ENCODE measurements around the gene PPP2R5E.
"Not testable (repeated sequence)": the region's sequence is repeated elsewhere in the genome, so short reads cannot be mapped to it uniquely, and the experiment has no call there.

PPP2R5E gene
- 45.8 reads per million, percentile 66 among the genes with 10 or more reads in this experiment for total RNA-seq

DNA sequence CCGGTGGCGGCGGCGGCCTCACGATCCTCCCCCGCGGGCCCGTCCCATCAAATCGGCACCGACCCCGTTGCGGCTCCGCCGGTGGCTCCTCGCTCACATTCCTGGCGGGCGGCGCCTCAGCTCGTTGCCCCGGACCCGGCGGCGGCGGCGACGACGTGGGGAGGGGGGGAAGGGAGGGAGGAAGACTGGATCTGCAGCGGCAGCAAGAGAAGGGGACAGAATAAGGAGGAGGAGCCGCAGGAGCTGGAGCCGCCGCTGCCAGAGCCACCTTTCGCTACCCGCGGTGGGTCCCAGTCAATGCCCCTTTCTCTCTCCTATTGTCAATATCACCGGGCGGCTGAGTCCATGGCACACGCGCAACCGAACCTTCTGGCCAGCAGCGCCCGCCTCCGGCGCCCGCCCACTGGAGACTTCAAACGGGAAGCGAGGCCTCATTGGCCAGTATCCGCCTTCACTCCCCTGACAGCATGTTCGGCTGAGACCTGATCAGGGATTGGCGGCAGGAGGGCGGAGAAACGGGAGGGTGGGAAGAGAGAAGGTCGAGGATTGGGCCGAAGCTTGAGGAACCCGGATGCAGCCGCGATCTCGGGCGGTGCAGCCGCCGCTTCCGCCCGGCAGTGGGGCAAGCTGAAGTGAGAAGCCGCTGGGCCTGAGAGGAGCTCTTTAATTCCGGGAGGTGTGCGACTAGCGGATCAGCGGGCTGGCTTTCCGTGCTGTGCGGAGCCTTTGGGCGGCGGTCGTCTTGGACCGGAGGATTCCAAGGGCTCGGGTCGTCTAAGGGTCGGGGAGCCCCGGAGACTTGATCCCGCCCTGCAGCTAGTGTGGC lies at the start of gene PPP2R5E:
TSS of gene PPP2R5E (minus strand) at position 378 of the 826 bp plus-strand sequence. CDS start 3,692 bp downstream, outside the sequence.
- DNase-seq, result peak; percentile 98

DNA sequence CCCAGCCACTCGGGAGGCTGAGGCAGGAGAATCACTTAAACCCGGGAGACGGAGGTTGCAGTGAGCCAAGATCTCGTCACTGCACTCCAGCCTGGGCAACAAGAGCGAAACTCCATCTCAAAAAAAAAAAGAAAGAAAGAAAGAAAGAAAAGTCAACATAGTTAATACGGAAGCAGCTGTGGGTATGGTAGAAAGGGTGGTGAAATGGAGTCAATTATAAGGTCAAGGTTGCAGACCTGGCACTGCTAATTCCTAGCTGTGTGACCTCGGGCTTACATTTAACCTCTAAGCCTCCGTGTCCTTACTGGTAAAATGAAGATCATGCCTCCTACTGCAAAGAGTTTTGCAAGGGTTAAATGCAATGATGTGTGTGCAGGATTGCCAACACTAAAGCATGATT lies 39.9 kb upstream of the PPP2R5E start:
- DNase-seq, result not testable (repeated sequence)

DNA sequence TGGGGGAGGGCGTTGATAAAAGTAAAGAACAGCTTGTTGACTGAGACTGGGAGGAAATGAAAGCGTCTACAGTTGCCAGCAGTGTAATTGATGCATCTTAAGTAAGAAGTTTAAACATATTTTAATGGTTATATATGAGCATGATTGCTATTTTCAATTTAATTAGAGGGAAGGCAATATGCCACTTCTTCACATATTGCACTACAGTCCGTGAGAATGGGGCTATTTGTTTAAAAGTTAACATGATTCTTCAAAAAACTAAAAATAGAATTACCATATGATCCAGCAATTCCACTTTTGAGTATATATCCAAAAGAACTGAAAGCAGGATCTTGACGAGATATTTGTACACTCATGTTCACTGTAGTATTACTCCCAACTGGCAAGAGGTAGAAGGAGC lies 38.3 kb upstream of the PPP2R5E start:
- DNase-seq, result no peak

DNA sequence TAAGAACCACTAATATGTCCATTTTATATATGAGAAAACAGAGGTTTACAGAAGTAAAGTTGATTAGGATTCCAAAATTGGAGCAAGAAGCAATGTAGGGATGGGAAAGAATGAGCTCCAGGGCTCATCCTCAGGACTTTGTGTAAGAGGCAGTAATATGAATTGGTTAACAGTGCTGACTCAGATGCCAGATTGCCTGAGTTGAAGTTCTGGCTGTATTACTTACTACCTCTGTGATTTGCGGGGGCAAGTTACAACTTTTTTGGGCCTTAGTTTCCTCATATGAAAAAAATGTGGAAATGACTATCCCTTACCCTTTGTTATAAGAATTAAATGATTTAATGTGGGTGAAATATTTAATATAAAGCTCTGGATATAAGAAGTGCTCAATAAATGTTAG lies 35.1 kb upstream of the PPP2R5E start:
- no peak for DNase-seq

- no peak for DNase-seq
Measured at GRCh38 chr14:63573581-63573980, 30.4 kb upstream of the PPP2R5E start.

DNA sequence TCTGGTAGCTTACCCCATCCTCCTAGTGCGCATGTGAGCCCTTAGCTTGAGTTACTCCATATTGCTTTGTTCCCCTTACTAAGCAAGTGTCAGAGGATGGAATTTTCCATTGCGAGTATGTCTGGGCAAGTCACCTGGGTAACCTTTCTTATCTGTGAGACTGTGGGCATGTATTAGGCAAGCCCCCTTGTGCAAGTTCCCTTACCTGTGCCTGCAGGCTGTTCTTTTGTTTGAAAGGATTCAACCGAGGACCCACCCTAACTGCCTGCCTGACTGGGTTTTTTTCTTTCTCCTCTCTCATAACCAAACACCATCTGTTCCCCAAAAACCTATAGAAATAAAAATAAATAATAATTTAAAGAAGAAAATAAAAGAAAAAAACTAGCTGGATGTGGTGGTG lies 22.3 kb upstream of the PPP2R5E start:
- DNase-seq, result no peak

GRCh38 chr14:63564318-63564717 lies 21.1 kb upstream of the PPP2R5E start:
- no peak for DNase-seq

DNA sequence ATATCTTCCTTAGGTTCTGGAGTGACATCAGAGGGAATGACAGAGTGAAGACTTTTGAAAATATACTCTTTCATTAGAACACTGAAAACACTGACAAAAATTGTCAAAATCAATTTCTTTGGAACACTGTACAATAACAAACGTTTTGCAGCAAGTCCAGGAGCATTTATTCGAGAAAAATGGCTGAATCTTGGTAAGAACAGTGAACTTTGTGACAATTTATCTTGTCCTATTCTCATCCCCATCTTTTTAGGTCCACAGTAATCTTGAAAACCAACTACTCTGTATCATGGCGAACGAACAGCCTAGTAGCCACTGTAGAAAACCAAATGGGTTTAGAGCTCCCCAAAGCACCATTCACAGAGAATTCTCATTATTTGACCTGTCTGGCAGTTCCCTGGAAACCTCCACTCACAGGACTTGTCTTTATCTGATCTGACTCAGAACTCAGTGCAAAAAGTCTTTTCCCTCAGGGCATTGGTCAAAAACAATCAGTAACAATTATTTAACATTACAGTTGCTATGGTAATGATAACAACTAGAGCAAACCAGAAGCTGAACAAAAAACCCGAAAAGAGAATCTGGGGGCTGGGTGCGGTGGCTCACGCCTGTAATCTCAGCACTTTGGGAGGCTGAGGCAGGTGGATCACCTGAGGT lies 20.3 kb upstream of the PPP2R5E start:
- no peak for DNase-seq

DNA sequence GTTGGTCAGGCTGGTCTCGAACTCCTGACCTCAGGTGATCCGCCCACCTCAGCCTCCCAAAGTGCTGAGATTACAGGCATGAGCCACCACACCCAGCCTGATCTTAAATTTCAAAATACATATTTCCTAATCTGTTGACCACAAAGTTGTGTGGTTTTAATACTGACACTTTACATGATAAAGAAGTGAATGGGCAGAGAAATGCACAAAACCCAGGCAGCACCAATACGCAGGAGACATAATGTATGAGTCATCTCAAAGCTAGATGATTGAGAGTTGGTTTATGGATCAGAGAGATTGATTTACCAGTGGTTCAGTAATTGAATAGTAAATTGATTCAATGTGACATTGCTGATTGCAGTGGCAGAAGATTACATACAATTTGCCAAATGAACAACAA lies 19.2 kb upstream of the PPP2R5E start:
- DNase-seq, result no peak

GRCh38 chr14:63555572-63555971 lies 12.4 kb upstream of the PPP2R5E start:
- DNase-seq, result no peak

- DNase-seq, result no peak
Measured at GRCh38 chr14:63551332-63551731, 8.2 kb upstream of the PPP2R5E start.

- no peak for DNase-seq
Measured at GRCh38 chr14:63547798-63548335, 4.7 kb upstream of the PPP2R5E start.

- no peak for DNase-seq
Measured at GRCh38 chr14:63545431-63545830, 2.3 kb upstream of the PPP2R5E start.

DNA sequence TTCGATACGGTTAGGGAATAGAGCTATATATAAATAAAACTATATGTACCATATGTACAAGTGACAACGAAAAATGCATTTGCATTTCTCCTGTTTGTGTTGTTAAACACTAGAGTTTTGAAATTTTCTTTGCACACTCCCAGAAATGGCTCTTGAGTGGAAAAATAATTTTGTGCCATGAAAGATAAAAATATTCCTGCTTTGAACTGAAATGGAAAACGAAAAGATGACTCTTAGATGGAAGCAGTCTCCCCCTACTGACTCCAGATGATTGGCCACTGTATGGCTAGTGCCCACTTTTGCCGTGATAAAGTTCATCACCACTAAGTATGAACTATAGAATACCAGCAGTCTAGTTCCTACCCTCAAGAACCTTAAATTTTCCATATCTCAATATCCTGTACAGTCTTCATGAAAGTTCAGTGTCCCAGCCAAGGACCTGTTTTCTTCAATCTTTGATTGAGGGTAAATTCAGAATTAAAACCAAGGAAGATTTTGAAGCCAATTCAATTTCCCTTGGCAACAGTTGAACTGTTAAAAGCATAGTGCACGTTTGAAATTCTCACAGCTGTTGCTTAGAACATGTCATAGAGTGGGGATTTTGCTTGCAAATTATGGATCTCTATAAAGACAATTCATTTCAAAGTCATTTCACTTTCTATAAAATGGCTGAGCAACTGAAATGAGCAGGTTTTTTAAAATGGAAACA lies 1.6 kb upstream of the PPP2R5E start:
- no peak for DNase-seq

DNA sequence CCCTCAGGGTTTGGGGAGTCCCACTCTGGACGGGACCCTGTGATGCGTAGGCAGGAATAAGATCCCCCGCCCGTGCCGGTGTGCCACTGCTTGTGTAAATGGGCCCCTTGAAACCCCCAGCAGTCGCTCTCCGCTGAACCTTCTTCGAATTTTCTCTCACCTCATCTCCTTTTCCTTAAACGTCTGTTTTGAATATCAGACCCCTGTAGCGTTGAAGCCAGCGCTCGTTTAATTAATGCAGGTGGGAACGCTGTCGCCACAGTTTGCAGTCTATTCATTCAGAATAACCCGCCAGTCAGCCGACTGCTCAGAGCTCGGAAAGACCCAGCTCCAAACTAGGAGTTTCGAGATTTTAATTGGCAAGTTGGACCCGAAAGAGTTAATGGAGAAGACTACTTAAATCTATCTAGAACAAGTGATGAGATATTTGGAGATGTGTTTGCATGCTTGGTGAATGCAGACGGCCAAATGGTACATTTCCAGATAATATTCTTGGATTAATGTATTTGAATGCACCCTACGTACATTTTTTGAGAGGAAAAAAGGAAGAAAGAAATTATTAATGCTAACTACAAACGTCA lies 739 bp upstream of the PPP2R5E start:
- no peak for DNase-seq

GRCh38 chr14:63542231-63542999 lies 762 bp downstream of the PPP2R5E start:
- DNase-seq, result peak; percentile 8

- DNase-seq, result no peak
Measured at GRCh38 chr14:63535918-63536317, 7.3 kb downstream of the PPP2R5E start.

DNA sequence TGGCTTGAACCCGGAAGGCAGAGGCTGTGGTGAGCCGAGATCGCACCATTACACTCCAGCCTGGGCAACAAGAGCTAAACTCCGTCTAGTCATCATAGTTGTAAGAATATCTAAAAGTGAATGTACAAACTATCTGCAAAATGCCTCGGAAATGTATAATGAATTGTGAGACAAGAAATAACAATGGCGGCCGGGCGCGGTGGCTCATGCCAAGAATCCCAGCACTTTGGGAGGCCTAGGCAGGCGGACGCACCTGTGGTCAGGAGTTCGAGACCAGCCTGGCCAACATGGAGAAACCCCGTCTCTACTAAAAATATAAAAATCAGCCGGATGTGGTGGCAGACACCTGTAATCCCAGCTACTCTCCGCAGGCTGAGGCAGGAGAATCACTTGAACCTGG lies 9.7 kb downstream of the PPP2R5E start:
- DNase-seq, result no peak

DNA sequence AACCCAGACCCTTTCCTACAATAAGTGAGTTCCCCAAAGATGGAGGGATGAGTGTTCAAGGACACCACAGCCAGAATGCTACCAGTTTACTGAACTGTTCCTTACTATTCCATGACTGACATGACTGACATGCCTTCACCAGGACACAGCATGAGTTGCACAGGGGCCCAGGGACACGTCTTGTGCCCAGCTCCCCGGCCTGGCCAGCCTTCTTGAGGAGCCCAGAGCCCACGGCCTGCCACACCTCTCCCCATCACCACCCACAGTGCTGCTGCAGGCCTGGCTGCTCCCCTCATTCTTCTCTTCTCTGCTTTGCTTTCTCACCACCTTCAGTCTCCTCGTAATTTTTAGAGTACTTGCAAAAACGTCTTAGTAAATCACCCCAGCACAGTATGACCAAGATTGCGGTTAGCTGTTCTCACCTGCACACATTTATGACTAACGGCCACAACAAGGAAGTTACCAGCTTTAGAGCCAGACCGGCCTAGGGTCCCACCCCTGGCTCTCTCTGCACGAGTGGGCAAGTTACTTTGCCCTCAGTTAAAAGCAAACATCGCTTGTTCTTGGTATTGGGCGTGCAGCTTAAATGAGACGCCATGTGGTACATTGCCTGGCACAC lies 18.5 kb downstream of the PPP2R5E start:
- DNase-seq, result no peak

GRCh38 chr14:63523735-63524426 lies 19.3 kb downstream of the PPP2R5E start:
- DNase-seq, result no peak

- DNase-seq, result not testable (repeated sequence)
Measured at GRCh38 chr14:63522511-63522910, 20.7 kb downstream of the PPP2R5E start.
